Small intestine (tissue), 7 donors: ENCODE measurements around the gene NUDCD3. TPM values are rescaled to one million over a fixed set of nuclear protein-coding genes. Genes with fewer than 3 reads are reported as not detected.

Experiments
- DNase-seq, 2 donors: peaks; one replicate each; pipeline versions ENCODE4 v3.0.0 to v3.0.0-alpha.2; 2013
- FAIRE-seq: peaks from 2 replicates; lab custom pipeline; 2012; peaks lifted over from hg19 to GRCh38; lab: Jason Lieb, UNC
- H3K27ac ChIP-seq, 3 donors: one replicate each; pipeline ENCODE4 v1.5.1; 2013; ENCODE audit warnings: low read length in 2 of 3, mild to moderate bottlenecking in 2 of 3, control low read depth in 1 of 3, inconsistent platforms in 1 of 3, low read depth in 1 of 3, moderate library complexity in 1 of 3
- H3K27me3 ChIP-seq, 3 donors: one replicate each; pipeline ENCODE4 v1.6.1; 2013; ENCODE audit warnings: low read length in 3 of 3, inconsistent platforms in 1 of 3; ENCODE audit not compliant: control insufficient read depth in 3 of 3, insufficient read depth in 3 of 3
- H3K36me3 ChIP-seq, 3 donors: one replicate each; pipeline ENCODE4 v1.6.1; 2013; ENCODE audit warnings: low read length in 3 of 3, inconsistent platforms in 1 of 3, low read depth in 1 of 3, mild to moderate bottlenecking in 1 of 3, moderate library complexity in 1 of 3; ENCODE audit not compliant: control insufficient read depth in 3 of 3, insufficient read depth in 2 of 3
- H3K4me1 ChIP-seq, 3 donors: one replicate each; pipeline ENCODE4 v1.6.1; 2013; ENCODE audit warnings: low read length in 2 of 3, inconsistent platforms in 1 of 3, low read depth in 1 of 3, mild to moderate bottlenecking in 1 of 3, moderate library complexity in 1 of 3; ENCODE audit not compliant: control insufficient read depth in 3 of 3, insufficient read depth in 2 of 3
- H3K4me3 ChIP-seq, 3 donors: one replicate each; pipeline ENCODE4 v1.5.1; 2013; ENCODE audit warnings: low read length in 3 of 3, control low read depth in 1 of 3, inconsistent platforms in 1 of 3, low read depth in 1 of 3, mild to moderate bottlenecking in 1 of 3, moderate library complexity in 1 of 3
- H3K9me3 ChIP-seq, 2 donors: one replicate each; pipeline ENCODE4 v1.6.1; 2013; ENCODE audit warnings: low read depth in 1 of 2, low read length in 1 of 2; ENCODE audit not compliant: control insufficient read depth in 2 of 2, insufficient read depth in 1 of 2
- WGBS, 3 donors: extraction: QIAGEN DNeasy Blood & Tissue Kit; methylation state at CpG; one replicate each; pipeline ENCODE4 v1.1.7; 2013; 5-methylcytosine and 5-hydroxymethylcytosine counted together
- polyA plus RNA-seq, 4 donors: library from polyadenylated mRNA; stranded (reverse) in 3 of 4; unstranded in 1 of 4; fragments of 200-250 nt in 3 of 4; fragments of 120-200 nt in 1 of 4; gene quantifications; one replicate each; pipeline versions ENCODE4 v1.2.1 to v1.2.3, GENCODE V29; 2013
- donor health status: healthy with polysubstance abuse.
- donor health status: control.
- donor health status: control.
- donor health status: Bipolar disorder and iron deficiency.
- donor health status: healthy.

Gene NUDCD3
- polyA plus RNA-seq, 4 donors, result 13.4 to 67.0 (median 25.6) TPM

DNA sequence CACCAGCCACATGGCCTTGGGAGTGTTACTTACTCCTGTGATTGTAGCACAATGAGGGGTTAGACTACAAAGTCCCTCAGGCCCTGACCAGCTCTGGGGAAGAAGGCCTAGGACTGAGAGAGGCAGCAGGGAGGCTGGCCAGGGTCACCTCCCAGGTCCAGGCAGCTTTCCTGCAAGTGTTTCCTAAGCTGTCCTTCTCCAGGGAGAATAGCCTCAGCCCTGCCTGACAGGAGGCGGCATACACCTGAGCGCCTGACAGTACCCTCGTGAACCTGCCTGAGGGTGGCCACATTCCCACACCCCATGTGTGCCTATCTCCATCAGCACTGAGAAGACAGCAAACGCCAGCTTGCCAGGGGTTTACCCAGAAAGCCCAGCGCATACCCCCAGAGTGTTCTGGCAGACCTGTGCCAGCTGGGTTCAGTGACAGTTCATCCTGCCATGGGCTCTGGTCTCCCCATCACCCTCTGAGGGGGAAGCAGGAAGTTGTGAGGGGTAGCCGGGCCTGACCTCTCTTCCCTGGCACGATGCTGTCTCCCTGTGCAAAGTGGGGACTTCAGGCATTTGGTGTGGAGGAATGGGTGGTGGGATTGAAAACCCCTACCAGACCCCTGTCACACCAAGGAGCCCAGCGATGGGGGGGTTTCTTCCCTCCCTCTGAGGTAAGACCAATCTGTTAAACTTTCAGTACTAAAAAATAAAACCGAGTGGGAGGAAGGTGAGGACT lies 108.8 kb downstream of the NUDCD3 start:
- peaks cover 7 to 58% (median 8%) of the 10 kb centered on the region in 3 donors for H3K36me3 ChIP-seq
- FAIRE-seq (no peak), DNase-seq (no peak)
- H3K27me3 ChIP-seq, result no peaks in the 10 kb centered on the region
- H3K4me3 ChIP-seq, result no peak overlapping the region
- H3K4me1 ChIP-seq, result no peaks in the 10 kb centered on the region
- no peak overlapping the region for H3K27ac ChIP-seq
- no peaks in the 10 kb centered on the region for H3K9me3 ChIP-seq
- 87 to 95% (median 89%) methylated on average over 9 of the region's 9 CpGs for WGBS, 3 donors

DNA sequence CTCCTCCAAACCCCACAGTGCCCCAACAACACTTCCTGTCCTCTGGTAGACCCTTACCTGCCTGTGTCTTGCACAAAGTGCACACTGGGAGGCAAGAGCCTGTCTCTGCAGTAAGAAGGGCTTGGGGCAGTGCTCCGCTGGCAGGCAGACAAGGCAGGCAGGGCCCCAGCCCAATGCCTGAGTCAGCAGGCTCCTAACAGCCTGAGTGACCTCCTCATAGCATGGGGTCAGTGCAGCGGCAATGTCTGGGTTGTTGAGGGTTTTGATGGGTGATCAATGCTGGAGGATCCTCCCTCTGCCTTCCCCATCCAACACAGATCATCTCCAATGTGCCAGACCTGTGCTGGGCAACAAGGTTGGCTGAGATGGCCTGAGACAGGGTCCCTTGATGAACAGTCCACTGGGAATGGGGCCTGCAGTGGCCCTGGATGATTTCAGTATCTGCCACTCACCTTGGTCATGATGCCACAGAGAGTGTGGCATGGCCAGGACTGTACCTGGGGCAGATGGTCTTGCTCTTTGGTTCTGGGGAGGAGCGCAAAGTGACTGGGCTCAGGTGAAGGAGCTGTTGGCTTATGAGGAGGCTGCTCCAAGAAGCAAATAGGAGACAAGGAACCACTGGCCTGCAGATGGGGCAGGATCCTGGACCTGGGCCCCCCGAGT lies 109.5 kb downstream of the NUDCD3 start:
- WGBS, 3 donors, result 83 to 89% (median 84%) methylated on average over 4 of the region's 4 CpGs
- Histone ChIP-seq H3K9me3 (no peaks in the 10 kb centered on the region), H3K4me3 (no peak overlapping the region), H3K4me1 (no peaks in the 10 kb centered on the region), H3K27ac (no peak overlapping the region), H3K27me3 (no peaks in the 10 kb centered on the region), H3K36me3 (peaks cover 5 to 51% (median 7%) of the 10 kb centered on the region in 3 donors)
- no peak for FAIRE-seq
- no peak for DNase-seq

DNA sequence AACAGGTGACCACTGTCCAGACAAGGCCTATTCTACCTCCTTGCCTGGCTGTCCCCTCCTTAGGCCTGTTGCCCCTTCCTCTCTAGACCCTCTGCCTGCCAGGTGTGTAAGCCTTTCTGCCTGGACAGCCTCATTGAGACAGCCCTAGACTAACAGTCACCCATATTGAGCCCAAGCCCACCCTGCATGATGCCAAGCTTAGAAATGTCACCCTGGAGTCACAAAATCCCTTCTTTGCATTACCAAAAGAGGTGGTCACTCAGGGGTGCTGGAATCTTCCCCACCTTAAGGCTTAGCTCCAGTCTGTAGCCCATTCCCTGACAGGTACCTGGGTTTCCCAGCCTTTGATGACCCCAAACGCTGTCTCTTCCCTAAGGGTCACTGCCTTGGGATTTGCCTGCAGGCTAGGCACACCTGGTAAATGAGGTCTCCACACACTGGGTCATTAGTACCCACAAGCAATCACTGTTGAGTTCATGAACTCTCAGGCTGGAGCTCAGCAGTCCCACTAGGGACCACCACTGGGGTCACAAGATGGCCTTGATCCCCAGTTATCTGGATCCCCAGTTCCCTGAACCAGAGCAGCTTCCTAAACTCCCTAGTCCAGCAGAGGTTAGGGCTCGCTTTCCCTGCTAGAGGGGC lies 110.1 kb downstream of the NUDCD3 start:
- 89 to 94% (median 92%) methylated on average over 2 of the region's 2 CpGs for WGBS, 3 donors
- Histone ChIP-seq H3K27ac (no peak overlapping the region), H3K36me3 (peaks cover 4 to 45% (median 7%) of the 10 kb centered on the region in 3 donors), H3K4me3 (no peak overlapping the region), H3K27me3 (no peaks in the 10 kb centered on the region), H3K4me1 (no peaks in the 10 kb centered on the region), H3K9me3 (no peaks in the 10 kb centered on the region)
- DNase-seq (no peak), FAIRE-seq (no peak)

DNA sequence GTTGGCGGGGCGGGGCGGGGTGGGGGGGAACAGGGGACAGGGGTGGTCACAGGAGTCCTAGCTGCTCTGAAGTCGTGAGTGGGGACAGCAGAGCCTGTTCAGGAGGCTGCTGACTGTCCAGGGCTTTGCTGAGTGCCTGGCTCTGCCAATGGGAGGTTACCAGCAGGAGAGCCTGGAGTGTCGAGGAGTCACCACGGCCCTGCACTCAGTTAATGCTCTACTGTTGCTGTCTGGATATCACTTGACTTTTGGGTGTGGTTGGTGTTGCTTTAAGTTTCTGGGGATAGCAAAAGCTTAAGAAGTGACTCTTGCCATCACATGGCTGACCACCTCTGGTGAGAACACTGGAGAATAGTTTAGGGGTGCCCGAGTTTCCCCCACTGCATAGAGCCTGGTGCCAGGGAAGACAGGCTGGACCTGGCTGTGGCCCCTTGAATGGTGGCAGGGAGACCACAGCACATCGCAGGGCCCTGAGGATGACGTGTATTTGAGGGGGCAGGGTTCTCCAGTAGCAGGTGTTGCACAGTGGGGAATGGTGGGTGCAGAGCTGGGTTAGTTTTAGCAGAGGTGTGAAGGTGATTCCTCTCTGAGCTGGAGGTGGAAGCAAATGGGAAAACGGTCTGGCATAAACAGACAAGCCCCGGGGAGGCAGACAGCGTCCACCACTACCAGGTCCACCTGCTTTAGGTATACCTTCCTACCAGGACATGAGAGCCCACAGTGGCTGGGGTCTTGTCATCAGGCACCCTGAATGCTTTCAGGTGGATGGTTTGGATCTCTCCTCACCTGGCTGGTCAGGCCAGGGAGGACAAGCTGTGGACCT lies 110.9 kb downstream of the NUDCD3 start:
- Histone ChIP-seq H3K9me3 (no peaks in the 10 kb centered on the region), H3K36me3 (peaks cover 2 to 38% (median 4%) of the 10 kb centered on the region in 3 donors), H3K27ac (no peak overlapping the region), H3K4me1 (no peaks in the 10 kb centered on the region), H3K4me3 (no peak overlapping the region), H3K27me3 (no peaks in the 10 kb centered on the region)
- WGBS, 3 donors, result 68 to 86% (median 83%) methylated on average over 12 of the region's 12 CpGs
- FAIRE-seq (no peak), DNase-seq (no peak)

DNA sequence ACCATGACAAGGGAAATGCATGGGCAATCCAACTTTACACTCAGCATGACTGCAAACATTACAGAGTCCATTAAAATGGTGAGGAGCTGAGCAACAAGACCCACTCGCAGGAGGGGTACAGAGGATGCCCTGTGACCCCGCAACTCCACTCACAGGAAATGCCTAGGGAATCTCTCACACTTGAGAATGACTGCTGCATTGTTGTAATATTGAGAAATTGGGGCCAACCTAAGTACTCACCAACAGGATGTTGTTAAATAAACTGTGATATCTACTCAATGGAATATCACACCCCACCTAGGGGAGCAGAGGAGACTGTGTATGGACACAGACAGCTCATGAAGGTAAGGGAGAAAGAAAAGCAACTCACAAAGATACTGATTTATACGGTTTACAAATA lies 111.7 kb downstream of the NUDCD3 start:
- no peak for DNase-seq
- peaks cover 0 to 3% (median 0%) of the 10 kb centered on the region in 3 donors for H3K27me3 ChIP-seq
- H3K9me3 ChIP-seq, result no peaks in the 10 kb centered on the region
- H3K4me3 ChIP-seq, result no peak overlapping the region
- FAIRE-seq, result no peak
- H3K4me1 ChIP-seq, result no peaks in the 10 kb centered on the region
- H3K36me3 ChIP-seq, result peaks cover 2 to 30% (median 4%) of the 10 kb centered on the region in 3 donors
- WGBS, 3 donors, result 69 to 81% (median 77%) methylated on average over 3 of the region's 3 CpGs
- H3K27ac ChIP-seq, result no peak overlapping the region

DNA sequence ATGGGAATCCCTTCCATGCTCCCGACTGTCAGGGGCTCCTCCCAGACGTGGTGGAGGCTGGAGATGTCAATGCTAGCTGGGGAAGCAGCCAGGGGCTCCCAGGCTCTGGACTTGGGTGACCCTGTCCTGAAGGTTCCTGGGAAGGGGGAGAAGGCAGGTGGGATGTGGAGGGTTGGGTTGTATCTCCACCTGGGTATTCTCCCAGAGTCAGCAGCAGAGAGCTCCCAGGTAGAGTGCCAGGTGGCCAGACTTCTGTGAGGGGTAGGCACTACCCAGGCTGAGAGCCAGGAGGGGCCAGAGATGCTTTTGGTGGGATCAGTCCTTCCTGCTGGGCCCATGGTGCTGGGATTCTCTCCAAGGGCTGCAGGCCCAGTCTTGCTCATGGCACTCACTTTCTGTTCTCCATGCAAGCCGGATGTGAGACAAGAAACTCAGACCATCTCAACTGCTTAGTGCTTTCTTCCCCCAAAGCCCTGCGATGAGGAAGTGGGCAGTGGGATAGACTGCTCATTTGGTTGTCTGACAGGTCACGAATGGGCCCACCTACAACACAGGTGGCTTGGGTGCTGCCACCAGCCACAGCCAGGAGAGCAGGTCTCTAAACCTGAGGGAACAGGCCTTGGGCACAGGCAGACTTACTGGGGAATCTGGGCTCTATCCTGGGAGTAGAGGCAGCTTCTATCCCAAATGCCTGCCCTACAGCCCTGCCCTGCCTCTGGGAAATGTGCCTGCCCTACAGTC lies 112.6 kb downstream of the NUDCD3 start:
- Histone ChIP-seq H3K27me3 (peaks cover 0 to 8% (median 0%) of the 10 kb centered on the region in 3 donors), H3K4me1 (no peaks in the 10 kb centered on the region), H3K9me3 (no peaks in the 10 kb centered on the region), H3K4me3 (no peak overlapping the region), H3K36me3 (peaks cover 1 to 23% (median 2%) of the 10 kb centered on the region in 3 donors), H3K27ac (no peak overlapping the region)
- DNase-seq, result no peak
- no peak for FAIRE-seq
- 74 to 75% (median 75%) methylated on average over 5 of the region's 5 CpGs for WGBS, 3 donors

DNA sequence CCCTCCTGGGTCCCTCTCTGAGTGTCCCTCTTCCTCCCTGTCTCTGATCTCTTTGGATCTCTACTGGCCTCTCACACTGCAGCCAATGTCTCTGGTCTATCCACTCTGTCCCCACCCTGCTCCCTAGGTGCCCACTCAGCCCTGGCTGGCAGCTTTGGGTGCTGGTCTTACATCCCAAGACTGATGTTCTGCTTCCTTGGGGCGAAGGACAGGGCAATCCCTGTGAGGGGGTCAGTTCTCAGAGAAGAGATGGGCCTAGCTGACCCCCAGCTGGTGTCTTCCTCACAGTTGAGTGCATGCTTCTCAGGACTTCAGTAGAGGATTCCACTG lies 113.4 kb downstream of the NUDCD3 start:
- no peak overlapping the region for H3K27ac ChIP-seq
- no peaks in the 10 kb centered on the region for H3K9me3 ChIP-seq
- no peak overlapping the region for H3K4me3 ChIP-seq
- no peak for FAIRE-seq
- no peaks in the 10 kb centered on the region for H3K4me1 ChIP-seq
- DNase-seq, result no peak
- H3K27me3 ChIP-seq, result peaks cover 0 to 8% (median 0%) of the 10 kb centered on the region in 3 donors
- WGBS, 3 donors, result 80 to 93% (median 83%) methylated on average over 1 of the region's 1 CpG
- peaks cover 0 to 17% (median 0%) of the 10 kb centered on the region in 3 donors for H3K36me3 ChIP-seq
